ENCODE measurements around the gene PNPLA7. TPM values are rescaled to one million over a fixed set of nuclear protein-coding genes. Genes with fewer than 3 reads are reported as not detected.

PNPLA7 gene
- total and polyA plus RNA-seq, 10 of the 15 experiments (the other 5 are each of a cell fraction or from before 2014, with no cell fraction given) = 0.04 to 0.85 (median 0.19) TPM; not detected in 1

GRCh38 chr9:137490532-137491186 lies 59.5 kb downstream of the PNPLA7 start:
- H3K4me1 ChIP-seq (ENCODE audit: control insufficient read depth, insufficient read depth, low read length) = no peaks in the 10 kb centered on the region
- intact Hi-C loops (cut with micrococcal nuclease; ENCODE audit: unreplicated experiment) (no loop called here), in situ Hi-C loops (cut with MboI) (no loop called here)
- no peak overlapping the region for H3K4me2 ChIP-seq (ENCODE audit: control insufficient read depth, insufficient read depth)
- ChIA-PET POLR2A (no interaction called here), CTCF (no interaction called here), SMC1A (ENCODE audit: uncharacterized antibody, unreplicated experiment) (no interaction called here), RAD21 (ENCODE audit: unreplicated experiment) (interaction anchor here (0.8 kb wide), 1 partner anchor 68 kb away, joined by 4 read pairs; the partner anchor contains the start of genes EXD3 and NOXA1)
- no peaks in the 10 kb centered on the region for H3K9me3 ChIP-seq (replicated peaks; ENCODE audit: control insufficient read depth, insufficient read depth, low read length)
- WGBS (ENCODE audit: insufficient coverage, insufficient replicate concordance, low lambda C conversion rate, missing lambda C conversion rate) = 60% methylated on average over 9 of the region's 9 CpGs
- DNase-seq (ENCODE audit: low read depth, low spot score) = no peak
- no peak for ATAC-seq
- FAIRE-seq = no peak
- H3K36me3 ChIP-seq (ENCODE audit: control insufficient read depth in 2 of 2, insufficient read depth in 2 of 2, low read length in 1 of 2) = no peaks in the 10 kb centered on the region
- no peak for TF ChIP-seq EZH2 (IDR thresholded peaks at IDR 0.05; ENCODE audit: borderline replicate concordance, control insufficient read depth, low read depth, low read length)
- no peak for TF ChIP-seq RUNX3 (IDR thresholded peaks at IDR 0.05; ENCODE audit: low read length)
- TF ChIP-seq MTA2 (IDR thresholded peaks at IDR 0.05; ENCODE audit: low read depth) = no peak
- no peak for TF ChIP-seq IKZF1 (conservative IDR thresholded peaks at IDR 0.05)
- TF ChIP-seq YBX1 (IDR thresholded peaks at IDR 0.05) = no peak
- TF ChIP-seq CHD1 (IDR thresholded peaks at IDR 0.05; ENCODE audit: low read depth, low read length) = no peak
- TF ChIP-seq USF2 (IDR thresholded peaks at IDR 0.05; ENCODE audit: borderline replicate concordance, low read depth, low read length) = no peak
- TF ChIP-seq DPF2 (IDR thresholded peaks at IDR 0.05) = no peak
- no peak for TF ChIP-seq CEBPB (IDR thresholded peaks at IDR 0.05; ENCODE audit: borderline replicate concordance in 1 of 2, low read depth in 2 of 2, low read length in 2 of 2)
- TF ChIP-seq ZBED1 (IDR thresholded peaks at IDR 0.05; ENCODE audit: borderline replicate concordance) = no peak
- TF ChIP-seq SMAD5 (IDR thresholded peaks at IDR 0.05; ENCODE audit: low read depth) = no peak
- TF ChIP-seq TBL1XR1 (IDR thresholded peaks at IDR 0.05; ENCODE audit: low read depth, low read length) = no peak
- no peak for TF ChIP-seq SUZ12 (IDR thresholded peaks at IDR 0.05; ENCODE audit: unreplicated experiment)
- no peak for TF ChIP-seq CUX1 (IDR thresholded peaks at IDR 0.05; ENCODE audit: insufficient replicate concordance, low read depth, low read length)
- TF ChIP-seq CREB1 (IDR thresholded peaks at IDR 0.05; ENCODE audit: low read depth) = no peak
- no peak for TF ChIP-seq POLR2A (IDR thresholded peaks at IDR 0.05; ENCODE audit: low read depth, low read length)
- no peak for TF ChIP-seq CREM (IDR thresholded peaks at IDR 0.05; ENCODE audit: low read depth)
- TF ChIP-seq CBX5 (IDR thresholded peaks at IDR 0.05; ENCODE audit: low read depth) = no peak
- TF ChIP-seq PKNOX1 (IDR thresholded peaks at IDR 0.05) = no peak
- TF ChIP-seq MEF2A (IDR thresholded peaks at IDR 0.05; ENCODE audit: insufficient read depth, low read depth, low read length) = no peak
- no peaks in the 10 kb centered on the region for H3K27me3 ChIP-seq (replicated peaks in 1 of 2; ENCODE audit: control insufficient read depth in 2 of 2, insufficient read depth in 2 of 2, low read length in 1 of 2)
- no peak overlapping the region for H3K9ac ChIP-seq (ENCODE audit: control insufficient read depth, insufficient read depth, low read length)
- no peak overlapping the region for H3K27ac ChIP-seq (ENCODE audit: control insufficient read depth, insufficient read depth)
- H3K79me2 ChIP-seq (ENCODE audit: control insufficient read depth, insufficient read depth, low read length) = no peaks in the 10 kb centered on the region
- no peaks in the 10 kb centered on the region for H4K20me1 ChIP-seq (ENCODE audit: control insufficient read depth, insufficient read depth)
- no peak overlapping the region for H2AFZ ChIP-seq (ENCODE audit: control insufficient read depth, low read depth, low read length)
- BruUV-seq (replicated peaks) = no TSS peak
- H3K4me3 ChIP-seq = no peak overlapping the region

All from GM12878 (cell line).